Measurements from ENCODE around the gene TMEM179.

The TMEM179 gene

GRCh38 chr14:104600141-104600643 lies 4.4 kb downstream of the TMEM179 start:
- Histone ChIP-seq H3K4me3 (ENCODE audit: low read depth, low read length) (no peak overlapping the region), H3K36me3 (peaks cover 28% of the 10 kb centered on the region), H3K27ac (no peak overlapping the region), H3K27me3 (ENCODE audit: insufficient read depth, low read depth, severe bottlenecking) (no peaks in the 10 kb centered on the region), H3K9me3 (ENCODE audit: severe bottlenecking) (no peaks in the 10 kb centered on the region)
- DNase-seq, result no peak
- no peak for TF ChIP-seq CTCF (IDR thresholded peaks at IDR 0.05; ENCODE audit: low read depth, low read length)

- Histone ChIP-seq H3K4me3 (ENCODE audit: low read depth, low read length) (no peak overlapping the region), H3K27ac (no peak overlapping the region), H3K9me3 (ENCODE audit: severe bottlenecking) (no peaks in the 10 kb centered on the region), H3K36me3 (peaks cover 28% of the 10 kb centered on the region), H3K27me3 (ENCODE audit: insufficient read depth, low read depth, severe bottlenecking) (no peaks in the 10 kb centered on the region)
- peak; percentile 6 for DNase-seq
- TF ChIP-seq CTCF (IDR thresholded peaks at IDR 0.05; ENCODE audit: low read depth, low read length), result no peak
Observed at GRCh38 chr14:104599446-104599845, 5.1 kb downstream of the TMEM179 start.

GRCh38 chr14:104598910-104599273 lies 5.7 kb downstream of the TMEM179 start:
- no peak overlapping the region for H3K4me3 ChIP-seq (ENCODE audit: low read depth, low read length)
- H3K27me3 ChIP-seq (ENCODE audit: insufficient read depth, low read depth, severe bottlenecking), result no peaks in the 10 kb centered on the region

GRCh38 chr14:104598039-104598909 lies 6.3 kb downstream of the TMEM179 start:
- Histone ChIP-seq H3K27ac (no peak overlapping the region), H3K36me3 (peaks cover 28% of the 10 kb centered on the region), H3K4me3 (ENCODE audit: low read depth, low read length) (no peak overlapping the region), H3K9me3 (ENCODE audit: severe bottlenecking) (no peaks in the 10 kb centered on the region), H3K27me3 (ENCODE audit: insufficient read depth, low read depth, severe bottlenecking) (no peaks in the 10 kb centered on the region)
- peak; percentile 16 for DNase-seq
- TF ChIP-seq CTCF (IDR thresholded peaks at IDR 0.05; ENCODE audit: low read depth, low read length), result no peak

More at GRCh38 chr14:104598910-104599273, 5.7 kb downstream of the TMEM179 start:
- no peak overlapping the region for H3K27ac ChIP-seq
- H3K36me3 ChIP-seq, result peaks cover 28% of the 10 kb centered on the region
- no peaks in the 10 kb centered on the region for H3K9me3 ChIP-seq (ENCODE audit: severe bottlenecking)
- TF ChIP-seq CTCF (IDR thresholded peaks at IDR 0.05; ENCODE audit: low read depth, low read length), result no peak
- no peak for DNase-seq

GRCh38 chr14:104597576-104597975 lies 7.0 kb downstream of the TMEM179 start:
- Histone ChIP-seq H3K9me3 (ENCODE audit: severe bottlenecking) (no peaks in the 10 kb centered on the region), H3K27ac (no peak overlapping the region), H3K27me3 (ENCODE audit: insufficient read depth, low read depth, severe bottlenecking) (no peaks in the 10 kb centered on the region), H3K36me3 (peaks cover 22% of the 10 kb centered on the region), H3K4me3 (ENCODE audit: low read depth, low read length) (no peak overlapping the region)
- DNase-seq, result peak; percentile 6
- TF ChIP-seq CTCF (IDR thresholded peaks at IDR 0.05; ENCODE audit: low read depth, low read length), result no peak

Data from WERI-Rb-1 (cell line).